ENCODE measurements around the gene ST6GALNAC1. TPM values are rescaled to one million over a fixed set of nuclear protein-coding genes. Genes with fewer than 3 reads are reported as not detected.

Gene ST6GALNAC1
- total and polyA plus RNA-seq, 4 donors, result 0.16 to 2.1 (median 0.21) TPM; not detected in 1

GRCh38 chr17:76597156-76598003 lies 46.2 kb downstream of the ST6GALNAC1 start (continued):
- TF ChIP-seq, protein P1, sequence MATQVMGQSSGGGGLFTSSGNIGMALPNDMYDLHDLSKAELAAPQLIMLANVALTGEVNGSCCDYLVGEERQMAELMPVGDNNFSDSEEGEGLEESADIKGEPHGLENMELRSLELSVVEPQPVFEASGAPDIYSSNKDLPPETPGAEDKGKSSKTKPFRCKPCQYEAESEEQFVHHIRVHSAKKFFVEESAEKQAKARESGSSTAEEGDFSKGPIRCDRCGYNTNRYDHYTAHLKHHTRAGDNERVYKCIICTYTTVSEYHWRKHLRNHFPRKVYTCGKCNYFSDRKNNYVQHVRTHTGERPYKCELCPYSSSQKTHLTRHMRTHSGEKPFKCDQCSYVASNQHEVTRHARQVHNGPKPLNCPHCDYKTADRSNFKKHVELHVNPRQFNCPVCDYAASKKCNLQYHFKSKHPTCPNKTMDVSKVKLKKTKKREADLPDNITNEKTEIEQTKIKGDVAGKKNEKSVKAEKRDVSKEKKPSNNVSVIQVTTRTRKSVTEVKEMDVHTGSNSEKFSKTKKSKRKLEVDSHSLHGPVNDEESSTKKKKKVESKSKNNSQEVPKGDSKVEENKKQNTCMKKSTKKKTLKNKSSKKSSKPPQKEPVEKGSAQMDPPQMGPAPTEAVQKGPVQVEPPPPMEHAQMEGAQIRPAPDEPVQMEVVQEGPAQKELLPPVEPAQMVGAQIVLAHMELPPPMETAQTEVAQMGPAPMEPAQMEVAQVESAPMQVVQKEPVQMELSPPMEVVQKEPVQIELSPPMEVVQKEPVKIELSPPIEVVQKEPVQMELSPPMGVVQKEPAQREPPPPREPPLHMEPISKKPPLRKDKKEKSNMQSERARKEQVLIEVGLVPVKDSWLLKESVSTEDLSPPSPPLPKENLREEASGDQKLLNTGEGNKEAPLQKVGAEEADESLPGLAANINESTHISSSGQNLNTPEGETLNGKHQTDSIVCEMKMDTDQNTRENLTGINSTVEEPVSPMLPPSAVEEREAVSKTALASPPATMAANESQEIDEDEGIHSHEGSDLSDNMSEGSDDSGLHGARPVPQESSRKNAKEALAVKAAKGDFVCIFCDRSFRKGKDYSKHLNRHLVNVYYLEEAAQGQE (IDR thresholded peaks at IDR 0.05), result peak; percentile 27
- peak; percentile 80 to 91 for TF ChIP-seq RXRA (IDR thresholded peaks at IDR 0.05)
- TF ChIP-seq GABPA (IDR thresholded peaks at IDR 0.05 in 1 of 2, conservative IDR thresholded peaks at IDR 0.05 in 1 of 2), result no peak
- peak; percentile 47 for TF ChIP-seq MAX (IDR thresholded peaks at IDR 0.05)
- TF ChIP-seq RAD21 (IDR thresholded peaks at IDR 0.05), result no peak
- TF ChIP-seq TAF1 (conservative IDR thresholded peaks at IDR 0.05), result no peak
- TF ChIP-seq SP1 (IDR thresholded peaks at IDR 0.05), result peak; percentile 78
- peak; percentile 75 for TF ChIP-seq HNF4G (IDR thresholded peaks at IDR 0.05)
- TF ChIP-seq YY1 (IDR thresholded peaks at IDR 0.05), result peak; percentile 48

DNA sequence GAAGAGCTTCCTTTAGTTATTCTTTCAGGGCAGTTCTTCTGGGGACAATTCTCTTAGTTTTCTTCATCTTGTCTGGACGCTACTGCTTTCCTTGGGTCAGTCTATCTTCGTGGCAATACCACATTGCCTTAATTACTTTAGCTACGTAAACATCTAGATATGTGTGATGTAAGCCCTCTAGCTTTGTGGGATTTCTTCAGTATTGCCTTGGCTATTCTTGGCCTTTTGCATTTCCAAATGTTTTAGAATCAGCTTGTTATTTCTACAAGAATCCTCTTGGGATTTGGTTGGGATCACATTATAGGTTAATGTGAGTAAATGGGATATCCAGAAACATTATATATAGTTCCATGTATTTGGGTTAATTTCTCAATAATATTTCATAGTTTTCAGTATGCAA lies 48.9 kb downstream of the ST6GALNAC1 start:
- WGBS, result 86% methylated on average over 3 of the region's 3 CpGs
- Histone ChIP-seq H3K27me3 (ENCODE audit: control insufficient read depth in 4 of 4, insufficient read depth in 4 of 4, low read length in 3 of 4) (no peaks in the 10 kb centered on the region), H3K36me3 (ENCODE audit: control insufficient read depth in 4 of 4, insufficient read depth in 3 of 4, low read depth in 1 of 4, low read length in 3 of 4) (no peaks in the 10 kb centered on the region), H3K9me3 (ENCODE audit: control insufficient read depth in 4 of 4, low read length in 3 of 4) (no peaks in the 10 kb centered on the region), H3K4me1 (ENCODE audit: control insufficient read depth in 4 of 4, insufficient read depth in 4 of 4, low read length in 3 of 4) (peaks cover 7 to 13% (median 7%) of the 10 kb centered on the region in 4 donors), H3K9ac (ENCODE audit: low read depth in 1 of 2, low read length in 2 of 2) (no peak overlapping the region), H3K27ac (ENCODE audit: low read depth in 1 of 2, low read length in 2 of 2) (no peak overlapping the region), H3K4me3 (ENCODE audit: low read depth in 1 of 3, low read length in 3 of 3) (no peak overlapping the region)
- DNase-seq (ENCODE audit: low spot score), result no peak
- no peak for TF ChIP-seq RAD21 (IDR thresholded peaks at IDR 0.05)
- TF ChIP-seq, protein P2, sequence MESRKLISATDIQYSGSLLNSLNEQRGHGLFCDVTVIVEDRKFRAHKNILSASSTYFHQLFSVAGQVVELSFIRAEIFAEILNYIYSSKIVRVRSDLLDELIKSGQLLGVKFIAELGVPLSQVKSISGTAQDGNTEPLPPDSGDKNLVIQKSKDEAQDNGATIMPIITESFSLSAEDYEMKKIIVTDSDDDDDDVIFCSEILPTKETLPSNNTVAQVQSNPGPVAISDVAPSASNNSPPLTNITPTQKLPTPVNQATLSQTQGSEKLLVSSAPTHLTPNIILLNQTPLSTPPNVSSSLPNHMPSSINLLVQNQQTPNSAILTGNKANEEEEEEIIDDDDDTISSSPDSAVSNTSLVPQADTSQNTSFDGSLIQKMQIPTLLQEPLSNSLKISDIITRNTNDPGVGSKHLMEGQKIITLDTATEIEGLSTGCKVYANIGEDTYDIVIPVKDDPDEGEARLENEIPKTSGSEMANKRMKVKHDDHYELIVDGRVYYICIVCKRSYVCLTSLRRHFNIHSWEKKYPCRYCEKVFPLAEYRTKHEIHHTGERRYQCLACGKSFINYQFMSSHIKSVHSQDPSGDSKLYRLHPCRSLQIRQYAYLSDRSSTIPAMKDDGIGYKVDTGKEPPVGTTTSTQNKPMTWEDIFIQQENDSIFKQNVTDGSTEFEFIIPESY (IDR thresholded peaks at IDR 0.05), result no peak
- TF ChIP-seq HNF4A (conservative IDR thresholded peaks at IDR 0.05), result no peak
- no peak for TF ChIP-seq JUND (IDR thresholded peaks at IDR 0.05)
- TF ChIP-seq SP1 (IDR thresholded peaks at IDR 0.05), result no peak
- TF ChIP-seq FOXA1 (IDR thresholded peaks at IDR 0.05), result no peak
- no peak for TF ChIP-seq HNF4G (IDR thresholded peaks at IDR 0.05)
- no peak for TF ChIP-seq YY1 (IDR thresholded peaks at IDR 0.05)
- no peak for TF ChIP-seq CTCF (IDR thresholded peaks at IDR 0.05; ENCODE audit: low read depth, low read length, missing input control)
